GM23338 (cell line): ENCODE results near the gene SREK1IP1. TPM values are rescaled to one million over a fixed set of nuclear protein-coding genes. Genes with fewer than 3 reads are reported as not detected.

ENCODE experiments used
- ATAC-seq: fragments of 200-7000 bp; cut with Tn5 transposase; 3 replicates; pipeline ENCODE4 v1.9.1; 2020
- DNase-seq: peaks from one replicate; pipeline ENCODE4 v3.0.0-alpha.2; 2015; ENCODE audit warnings: low spot score
- H2AFZ ChIP-seq: fragments of 200-600 bp; sonication (generic); 2 replicates; pipeline ENCODE4 v1.8.0; 2016; ENCODE audit warnings: antibody characterized with exemption, mild to moderate bottlenecking, moderate library complexity
- H3F3A ChIP-seq: fragments of 200-600 bp; sonication (generic); replicated peaks from 2 replicates; pipeline ENCODE4 v1.8.0; 2017; ENCODE audit warnings: antibody characterized with exemption, mixed run types, low read depth
- H3K27ac ChIP-seq: fragments of 200-600 bp; sonication (generic); 2 replicates; pipeline ENCODE4 v1.6.1; 2016; ENCODE audit warnings: low read depth
- H3K27me3 ChIP-seq: fragments of 200-600 bp; sonication (generic); 2 replicates; pipeline ENCODE4 v1.8.0; 2016; ENCODE audit warnings: mild to moderate bottlenecking, mixed run types, moderate library complexity; ENCODE audit not compliant: insufficient read depth
- H3K36me3 ChIP-seq: fragments of 200-600 bp; sonication (generic); 2 replicates; pipeline ENCODE4 v1.8.0; 2016; ENCODE audit warnings: mild to moderate bottlenecking; ENCODE audit not compliant: insufficient read depth
- H3K4me1 ChIP-seq: fragments of 200-600 bp; sonication (generic); 2 replicates; pipeline ENCODE4 v1.8.0; 2016; ENCODE audit warnings: mild to moderate bottlenecking, moderate library complexity; ENCODE audit not compliant: insufficient read depth
- H3K4me2 ChIP-seq: fragments of 200-600 bp; sonication (generic); 2 replicates; pipeline ENCODE4 v1.7.1; 2017; ENCODE audit warnings: mixed run types
- H3K4me3 ChIP-seq: fragments of 200-600 bp; sonication (generic); 2 replicates; pipeline ENCODE4 v1.6.1; 2016; ENCODE audit warnings: mixed run types
- H3K79me2 ChIP-seq: fragments of 200-600 bp; sonication (generic); replicated peaks from 2 replicates; pipeline ENCODE4 v1.8.0; 2017; ENCODE audit warnings: mild to moderate bottlenecking; ENCODE audit not compliant: insufficient read depth
- H3K9me2 ChIP-seq: fragments of 200-600 bp; sonication (generic); 2 replicates; pipeline ENCODE4 v1.8.0; 2017; ENCODE audit not compliant: insufficient read depth
- H4K20me1 ChIP-seq: fragments of 200-600 bp; sonication (generic); replicated peaks from 2 replicates; pipeline ENCODE4 v1.8.0; 2017; ENCODE audit warnings: mild to moderate bottlenecking; ENCODE audit not compliant: insufficient read depth
- H3K27ac Mint-ChIP-seq: 2 replicates; pipeline ENCODE4 v1.8.0; 2020; ENCODE audit warnings: inconsistent platforms, mild to moderate bottlenecking, moderate library complexity, mixed read lengths
- H3K27me3 Mint-ChIP-seq: 3 replicates; pipeline ENCODE4 v1.8.0; 2022; ENCODE audit warnings: low read depth, mild to moderate bottlenecking, moderate library complexity, mixed read lengths, inconsistent platforms; ENCODE audit not compliant: insufficient read depth, poor library complexity
- H3K36me3 Mint-ChIP-seq: 3 replicates; pipeline ENCODE4 v1.8.0; 2021; ENCODE audit warnings: low read depth, mild to moderate bottlenecking, inconsistent platforms, moderate library complexity, mixed read lengths
- H3K4me1 Mint-ChIP-seq: 3 replicates; pipeline ENCODE4 v1.8.0; 2020; ENCODE audit warnings: mild to moderate bottlenecking, inconsistent platforms, mixed read lengths
- H3K4me3 Mint-ChIP-seq: 3 replicates; pipeline ENCODE4 v1.8.0; 2021; ENCODE audit warnings: moderate library complexity, mild to moderate bottlenecking, inconsistent platforms, mixed read lengths
- H3K9me3 Mint-ChIP-seq: 3 replicates; pipeline ENCODE4 v1.8.0; 2020; ENCODE audit warnings: moderate library complexity, mild to moderate bottlenecking, inconsistent platforms, mixed read lengths
- CREB1 ChIP-seq: fragments of 250-450 bp; sonication (Bioruptor Pico); IDR thresholded peaks from 2 replicates; pipeline ENCODE4 v1.5.0; 2020; ENCODE audit warnings: low read depth, mild to moderate bottlenecking, moderate library complexity
- CTCF ChIP-seq, 2 experiments: fragments of 200-600 bp in 1 of 2; sonication (generic) in 1 of 2; conservative IDR thresholded peaks; 2 replicates each; pipeline versions ENCODE4 v1.5.1 to v1.6.1; 2016 to 2017; ENCODE audit warnings: antibody characterized with exemption in 2 of 2, low read depth in 2 of 2, mild to moderate bottlenecking in 2 of 2, moderate library complexity in 1 of 2
- ETS1 ChIP-seq: IDR thresholded peaks from 2 replicates; pipeline ENCODE4 v1.6.1; 2016; ENCODE audit warnings: antibody characterized with exemption
- EZH2 ChIP-seq: fragments of 200-600 bp; sonication (generic); IDR thresholded peaks from one replicate; pipeline ENCODE4 v1.8.0; 2017; ENCODE audit warnings: antibody characterized with exemption, mild to moderate bottlenecking, low read depth; ENCODE audit not compliant: unreplicated experiment
- EZH2phosphoT487 ChIP-seq: fragments of 200-600 bp; sonication (generic); IDR thresholded peaks from one replicate; pipeline ENCODE4 v1.8.1; 2018; ENCODE audit warnings: antibody characterized with exemption; ENCODE audit not compliant: unreplicated experiment
- JUNB ChIP-seq: IDR thresholded peaks from one replicate; pipeline ENCODE4 v1.6.1; 2016; ENCODE audit warnings: antibody characterized with exemption; ENCODE audit not compliant: unreplicated experiment
- NANOG ChIP-seq: IDR thresholded peaks from 2 replicates; pipeline ENCODE4 v1.6.1; 2016; ENCODE audit warnings: antibody characterized with exemption, borderline replicate concordance
- POLR2AphosphoS5 ChIP-seq: IDR thresholded peaks from 2 replicates; pipeline ENCODE4 v1.6.1; 2016; ENCODE audit warnings: antibody characterized with exemption, low read depth
- REST ChIP-seq: IDR thresholded peaks from one replicate; pipeline ENCODE4 v1.6.1; 2018; ENCODE audit warnings: antibody characterized with exemption; ENCODE audit not compliant: unreplicated experiment
- STAT1 ChIP-seq: IDR thresholded peaks from one replicate; pipeline ENCODE4 v1.6.1; 2016; ENCODE audit warnings: antibody characterized with exemption; ENCODE audit not compliant: unreplicated experiment
- ZNF114 ChIP-seq: fragments of 250-450 bp; sonication (Bioruptor Pico); IDR thresholded peaks from 2 replicates; pipeline ENCODE4 v1.5.0; 2020; ENCODE audit warnings: mild to moderate bottlenecking, moderate library complexity
- ZNF331 ChIP-seq: fragments of 250-450 bp; sonication (Bioruptor Pico); IDR thresholded peaks from 2 replicates; pipeline ENCODE4 v1.5.0; 2020; ENCODE audit warnings: low read depth, mild to moderate bottlenecking, moderate library complexity
- ZNF462 ChIP-seq: fragments of 250-450 bp; sonication (Bioruptor Pico); IDR thresholded peaks from 2 replicates; pipeline ENCODE4 v1.5.0; 2020; ENCODE audit warnings: mild to moderate bottlenecking, moderate library complexity
- polyA plus RNA-seq: library from polyadenylated mRNA; unstranded; fragments of >200 nt; fragmentation: Nextera tagmentation; extraction: Ambion mirVana; gene quantifications from 2 replicates; pipeline ENCODE4 v1.2.1, GENCODE V29; 2016
- total RNA-seq: library from RNA; depleted of rRNA; stranded (reverse); fragments of >200 nt; shearing (Covaris generic); gene quantifications from 2 replicates; pipeline ENCODE4 v1.2.3, GENCODE V29; 2014

Gene SREK1IP1
- total and polyA plus RNA-seq, 2 experiments from 2014 or later = 16.7 to 137 TPM

- H4K20me1 ChIP-seq = no peaks in the 10 kb centered on the region
- 0 out of 2 replicates have a peak overlapping the region, but pooled peaks have one; percentile 2 for H2AFZ ChIP-seq
- peaks cover 24% of the 10 kb centered on the region for H3K4me1 ChIP-seq
- DNase-seq (no peak), ATAC-seq (no peak)
- no peaks in the 10 kb centered on the region for H3K79me2 ChIP-seq
- H3F3A ChIP-seq = no peaks in the 10 kb centered on the region
- H3K4me3 Mint-ChIP-seq = no peak overlapping the region
- peaks cover 43% of the 10 kb centered on the region for H3K4me1 Mint-ChIP-seq
- no peak overlapping the region for H3K27ac ChIP-seq
- H3K9me3 Mint-ChIP-seq = no peaks in the 10 kb centered on the region; the same call in 2 of the 3 replicates
- H3K36me3 Mint-ChIP-seq = 0 out of 3 replicates have a peak, but pooled peaks cover 6% of the 10 kb centered on the region
- H3K36me3 ChIP-seq = no peaks in the 10 kb centered on the region
- H3K27me3 Mint-ChIP-seq = peaks cover 25% of the 10 kb centered on the region
- no peak overlapping the region for H3K4me3 ChIP-seq
- H3K27me3 ChIP-seq = peaks cover 24% of the 10 kb centered on the region
- H3K4me2 ChIP-seq = peak overlapping the region; percentile 86
- no peak overlapping the region for H3K27ac Mint-ChIP-seq
- no peaks in the 10 kb centered on the region for H3K9me2 ChIP-seq
- TF ChIP-seq ZNF331 (CRISPR knock-in tag) = no peak
- no peak for TF ChIP-seq ETS1
- TF ChIP-seq REST = no peak
- TF ChIP-seq POLR2AphosphoS5 = no peak
- TF ChIP-seq CREB1 = no peak
- TF ChIP-seq EZH2 = no peak
- TF ChIP-seq EZH2phosphoT487 = no peak
- no peak for TF ChIP-seq ZNF462 (CRISPR knock-in tag)
- no peak for TF ChIP-seq NANOG
- TF ChIP-seq JUNB = no peak
- TF ChIP-seq CTCF (conservative IDR thresholded peaks at IDR 0.05; ENCODE audit: low read depth in 2 of 2) = no peak
- no peak for TF ChIP-seq STAT1
- TF ChIP-seq ZNF114 (CRISPR knock-in tag) = no peak
Measured at GRCh38 chr5:64688965-64689364, 79.5 kb downstream of the SREK1IP1 start.
